HG03039 (cell line): ENCODE data around the gene PLCB1.
A peak's percentile ranks its signal among the peaks of the same experiment; 100 is the strongest.
"Not testable (repeated sequence)": the region's sequence is repeated elsewhere in the genome, so short reads cannot be mapped to it uniquely, and the experiment has no call there.

Experiments
- ATAC-seq: cut with Tn5 transposase; IDR thresholded peaks from one replicate; pipeline ENCODE4 v1.9.1; 2021; ENCODE audit warnings: mild to moderate bottlenecking, moderate library complexity; ENCODE audit not compliant: unreplicated experiment

Gene PLCB1

GRCh38 chr20:8131598-8132483 lies at the start of gene PLCB1:
PLCB1 (plus strand) TSS chr20:8132266; CDS start chr20:8132652, 386 bp downstream.
- peak; percentile 71 for ATAC-seq

- ATAC-seq, result no peak
Observed at GRCh38 chr20:8082989-8083388, 49.1 kb upstream of the PLCB1 start.

DNA sequence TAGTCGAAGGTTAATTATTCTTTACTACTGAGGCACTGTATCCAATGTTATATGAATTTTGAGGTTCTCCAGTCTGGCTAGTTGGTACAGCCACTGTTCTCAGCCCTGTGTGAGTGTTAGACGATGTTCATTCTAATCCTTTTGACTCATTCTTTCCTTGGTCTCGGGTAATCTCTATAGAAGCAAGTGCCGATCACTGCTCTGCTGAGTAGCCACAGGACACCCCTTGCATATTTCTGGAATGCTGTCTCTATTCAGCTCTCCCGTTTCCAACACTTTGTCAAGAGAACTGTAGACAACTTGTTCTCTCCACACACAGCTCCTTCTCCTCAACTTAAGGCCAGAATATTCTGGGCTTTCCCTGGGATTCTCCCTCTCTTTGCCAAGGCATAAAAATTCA lies 42.4 kb upstream of the PLCB1 start:
- ATAC-seq, result no peak

DNA sequence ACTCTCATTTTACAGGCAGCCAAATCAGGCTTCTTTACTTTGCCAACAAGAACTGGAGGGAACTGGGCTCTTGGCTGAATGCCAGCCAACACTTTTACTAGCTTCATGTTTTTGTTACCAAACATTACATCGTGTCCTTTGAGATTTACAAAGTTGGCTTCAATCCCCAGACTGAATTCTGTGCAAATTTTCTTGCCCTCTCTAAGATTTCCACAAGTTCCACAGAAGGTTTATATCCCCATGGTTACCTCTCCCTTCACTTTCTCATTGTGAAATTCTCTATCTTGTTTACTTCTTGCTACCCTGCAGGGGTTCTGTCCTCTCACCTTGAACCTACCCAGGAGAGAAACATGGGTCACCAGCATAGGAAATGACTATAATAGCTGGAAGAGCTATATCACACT lies 37.6 kb upstream of the PLCB1 start:
- ATAC-seq, result no peak

- no peak for ATAC-seq
Observed at GRCh38 chr20:8094850-8095249, 37.2 kb upstream of the PLCB1 start.

DNA sequence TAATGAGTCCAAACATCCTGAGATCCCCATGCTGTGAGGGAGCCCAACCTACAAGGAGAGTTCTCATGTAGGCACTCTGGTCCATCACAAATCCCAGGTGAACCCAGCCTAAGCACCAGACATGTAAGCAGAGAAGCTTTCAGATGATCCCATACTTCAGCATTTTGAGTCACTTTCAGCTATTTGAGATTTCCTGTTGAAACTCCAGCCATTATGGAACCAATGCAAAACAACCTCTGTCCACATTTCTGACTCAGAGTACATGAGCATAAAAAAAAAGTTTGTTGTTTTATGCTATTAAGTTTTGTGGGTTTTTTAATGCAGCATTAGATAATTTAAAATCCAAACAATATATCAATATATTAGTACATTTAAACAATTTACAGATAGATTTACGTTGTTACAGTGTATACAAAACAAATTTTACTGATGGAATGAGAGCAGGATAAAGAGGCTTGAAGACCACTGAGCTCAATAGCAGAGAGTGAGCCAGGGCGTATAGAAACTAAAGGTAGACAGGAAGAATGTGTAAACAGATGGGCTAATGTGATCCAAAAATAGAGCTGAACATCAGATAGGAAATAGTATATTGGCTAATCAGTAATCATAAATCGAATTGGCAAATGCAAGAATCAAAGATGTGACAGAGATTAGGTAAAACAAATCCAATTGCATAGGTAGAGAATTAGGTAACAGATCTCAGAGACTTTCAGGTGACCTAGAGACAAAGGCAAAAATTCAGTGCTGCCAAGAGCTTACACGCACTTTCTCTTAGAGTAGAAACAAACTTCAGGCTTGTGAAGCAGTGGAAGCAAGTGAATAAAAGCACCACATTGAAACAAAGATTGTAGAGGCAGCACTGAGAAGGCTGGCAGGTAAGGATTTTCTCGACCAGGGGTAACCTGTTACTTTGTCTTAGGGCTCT lies 36.2 kb upstream of the PLCB1 start:
- ATAC-seq, result no peak

- ATAC-seq, result no peak
Observed at GRCh38 chr20:8097307-8097706, 34.8 kb upstream of the PLCB1 start.

DNA sequence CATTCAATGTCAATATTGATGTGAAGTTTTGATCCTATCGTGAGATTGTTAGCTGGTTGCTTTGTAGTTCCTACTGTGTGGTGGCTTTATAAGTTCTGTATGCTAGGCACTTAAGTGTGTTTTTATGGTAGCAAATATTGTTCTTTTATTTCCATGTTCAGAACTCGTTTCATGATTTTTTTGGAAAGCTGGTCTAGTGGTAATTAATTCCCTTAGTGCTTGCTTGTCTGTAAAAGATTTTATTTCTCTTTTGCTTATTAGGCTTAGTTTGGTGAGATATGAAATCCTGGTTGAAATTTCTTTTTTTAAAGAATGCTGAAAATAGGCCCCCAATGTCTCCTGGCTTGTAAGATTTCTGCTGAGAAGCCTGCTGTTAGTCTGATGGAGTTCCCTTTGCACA lies 27.8 kb upstream of the PLCB1 start:
- no peak for ATAC-seq

DNA sequence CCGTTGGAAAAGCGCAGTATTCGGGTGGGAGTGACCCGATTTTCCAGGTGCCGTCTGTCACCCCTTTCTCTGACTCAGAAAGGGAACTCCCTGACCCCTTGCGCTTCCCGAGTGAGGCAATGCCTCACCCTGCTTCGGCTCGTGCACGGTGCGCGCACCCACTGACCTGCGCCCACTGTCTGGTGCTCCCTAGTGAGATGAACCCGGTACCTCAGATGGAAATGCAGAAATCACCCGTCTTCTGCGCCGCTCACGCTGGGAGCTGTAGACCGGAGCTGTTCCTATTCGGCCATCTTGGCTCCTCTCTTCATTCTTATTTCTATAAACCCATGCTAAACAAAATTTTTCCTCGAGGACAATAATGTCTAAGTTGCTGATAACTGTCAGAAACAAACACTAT lies 17.5 kb upstream of the PLCB1 start:
- ATAC-seq, result not testable (repeated sequence)

DNA sequence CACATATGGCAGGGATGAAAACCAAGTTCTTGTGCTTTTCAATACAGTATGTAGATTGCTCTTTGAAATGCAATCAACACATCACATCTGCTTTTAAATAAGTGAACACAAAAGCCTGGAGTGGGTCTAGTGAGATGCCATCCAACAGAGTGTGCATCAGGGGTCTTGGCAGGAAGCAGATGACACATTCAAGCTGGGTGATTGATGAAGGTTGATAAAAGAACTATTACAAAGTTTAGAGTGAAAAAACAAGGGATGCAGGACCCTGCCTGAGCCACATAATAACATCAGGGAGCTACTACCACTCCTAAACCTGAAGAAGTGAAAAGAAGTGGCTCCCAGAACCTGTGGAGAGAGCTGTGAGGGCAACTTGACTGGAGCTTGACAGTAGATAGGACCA lies 16.6 kb upstream of the PLCB1 start:
- no peak for ATAC-seq

DNA sequence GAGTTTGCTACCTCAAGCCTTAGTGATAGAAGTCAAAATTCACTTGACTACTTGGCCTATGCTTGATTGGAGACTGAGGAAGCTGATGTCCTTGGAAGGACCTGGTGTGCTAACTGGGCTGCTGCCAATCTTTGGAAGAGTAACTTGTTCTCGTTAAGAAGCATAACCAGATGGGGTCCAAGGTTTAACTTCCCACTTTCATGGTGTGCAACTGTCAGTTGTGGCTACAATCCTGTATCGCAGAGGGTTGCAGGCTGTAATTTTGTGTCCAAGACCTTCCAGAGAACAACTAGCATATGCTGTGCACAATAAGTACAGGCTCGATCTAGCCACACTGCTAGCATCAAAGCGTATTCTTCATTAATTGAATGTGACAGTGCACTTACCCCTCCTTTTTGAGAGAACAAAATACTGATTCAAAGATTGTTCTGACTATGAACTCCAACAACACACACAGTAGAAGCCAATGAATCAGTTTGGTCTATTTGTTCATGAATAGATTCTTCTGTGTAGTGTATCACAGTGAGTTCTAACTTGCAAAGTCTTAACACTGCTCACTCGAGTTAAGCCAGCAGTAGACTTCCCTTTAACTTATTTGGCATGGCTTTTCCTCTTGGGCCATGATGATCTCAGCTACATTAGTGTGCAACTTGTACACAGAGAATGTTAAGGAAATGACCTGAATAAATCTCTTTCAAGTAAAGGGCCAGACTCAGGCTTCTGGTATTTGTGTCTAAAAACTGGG lies 15.8 kb upstream of the PLCB1 start:
- no peak for ATAC-seq

DNA sequence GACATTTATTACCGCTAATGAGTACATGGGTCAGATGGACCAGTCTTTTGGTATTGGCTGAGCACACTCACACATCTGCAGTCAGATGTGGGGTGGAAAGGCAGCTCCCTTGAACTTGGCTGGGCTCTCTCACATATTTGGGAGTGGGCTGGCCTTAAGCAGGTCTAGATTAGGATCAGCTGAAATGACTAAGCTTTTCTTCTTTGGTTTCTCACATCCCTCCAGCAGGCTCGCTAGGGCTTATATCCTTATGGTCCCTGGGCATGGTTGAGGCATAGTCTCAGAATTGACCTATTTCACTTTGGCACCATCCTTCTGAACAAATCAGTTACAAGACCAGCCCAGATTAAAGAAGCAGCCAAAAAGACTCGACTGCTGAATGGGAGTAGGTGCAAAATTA lies 14.4 kb upstream of the PLCB1 start:
- ATAC-seq, result no peak

- no peak for ATAC-seq
Observed at GRCh38 chr20:8118039-8118438, 14.0 kb upstream of the PLCB1 start.

DNA sequence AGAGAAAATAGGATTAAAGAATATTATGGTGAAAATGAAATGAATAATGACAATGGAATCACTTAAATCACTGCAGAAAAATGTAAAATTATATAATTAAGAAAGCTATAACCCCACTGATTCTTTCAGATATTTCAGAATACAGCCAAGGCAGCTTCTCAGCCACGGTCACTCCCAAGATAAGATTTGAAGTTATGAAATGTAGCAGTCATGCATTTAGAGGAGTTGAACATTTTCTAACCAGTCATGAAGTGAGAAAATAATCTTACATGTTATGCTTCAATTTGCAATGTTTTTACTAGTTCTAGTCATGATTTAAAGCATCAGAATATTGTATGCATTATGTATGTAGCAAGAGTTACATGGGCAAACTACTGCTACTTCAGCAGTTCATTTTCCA lies 13.3 kb upstream of the PLCB1 start:
- no peak for ATAC-seq

DNA sequence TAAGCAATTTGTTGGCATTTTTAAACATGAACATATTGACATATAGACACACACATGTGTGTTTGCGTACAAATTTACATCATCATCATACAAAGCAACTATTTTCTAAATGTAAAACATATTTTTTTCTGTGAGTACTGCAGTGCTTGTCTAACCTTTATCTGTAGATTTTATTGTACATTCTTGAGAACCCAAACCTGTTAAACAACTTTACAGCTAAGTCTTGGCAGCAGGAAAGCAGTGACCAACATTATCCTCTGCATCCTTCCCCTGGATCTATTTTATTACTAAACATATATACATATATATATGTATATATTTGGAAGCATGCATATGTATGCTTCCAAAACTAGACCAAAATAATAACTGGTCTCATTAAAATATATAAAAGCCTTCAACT lies 10.4 kb upstream of the PLCB1 start:
- ATAC-seq, result no peak

DNA sequence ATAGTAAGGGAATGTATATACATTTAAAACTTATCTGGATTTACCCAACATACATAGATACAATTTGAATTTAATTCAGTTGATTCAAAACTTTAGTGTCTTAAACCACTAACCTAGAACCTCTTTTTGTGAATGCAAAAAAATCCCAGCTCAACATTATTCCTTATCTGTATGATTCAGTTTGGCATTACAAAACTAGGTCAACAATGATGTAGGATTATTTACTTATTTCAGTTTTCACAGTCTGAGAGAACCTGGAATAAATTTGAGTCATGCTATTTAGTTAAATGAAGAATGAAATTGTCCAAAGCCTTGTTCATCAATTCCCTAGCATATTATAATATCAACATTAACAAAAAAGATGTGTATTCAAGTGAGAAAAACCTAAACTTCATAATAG lies 7.4 kb upstream of the PLCB1 start:
- ATAC-seq, result no peak

DNA sequence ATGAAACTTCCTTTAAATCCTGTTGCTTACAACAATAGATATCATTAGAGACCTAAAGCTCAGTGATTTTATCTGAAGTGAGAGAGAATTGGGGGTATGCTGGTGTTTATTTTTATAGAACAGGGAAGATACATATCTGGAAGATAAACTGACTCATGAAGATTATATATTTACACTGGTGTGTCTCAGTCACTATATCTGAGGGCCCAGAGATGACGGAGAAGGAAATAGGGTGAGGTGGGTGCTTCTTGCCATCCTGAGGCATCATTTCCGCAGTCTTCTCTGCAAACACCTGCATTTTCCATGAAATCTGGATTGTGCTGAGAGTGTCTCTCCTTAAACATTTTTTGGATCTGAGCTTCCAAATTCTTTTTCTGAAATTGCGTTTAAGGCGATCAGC lies 5.9 kb upstream of the PLCB1 start:
- ATAC-seq, result no peak

DNA sequence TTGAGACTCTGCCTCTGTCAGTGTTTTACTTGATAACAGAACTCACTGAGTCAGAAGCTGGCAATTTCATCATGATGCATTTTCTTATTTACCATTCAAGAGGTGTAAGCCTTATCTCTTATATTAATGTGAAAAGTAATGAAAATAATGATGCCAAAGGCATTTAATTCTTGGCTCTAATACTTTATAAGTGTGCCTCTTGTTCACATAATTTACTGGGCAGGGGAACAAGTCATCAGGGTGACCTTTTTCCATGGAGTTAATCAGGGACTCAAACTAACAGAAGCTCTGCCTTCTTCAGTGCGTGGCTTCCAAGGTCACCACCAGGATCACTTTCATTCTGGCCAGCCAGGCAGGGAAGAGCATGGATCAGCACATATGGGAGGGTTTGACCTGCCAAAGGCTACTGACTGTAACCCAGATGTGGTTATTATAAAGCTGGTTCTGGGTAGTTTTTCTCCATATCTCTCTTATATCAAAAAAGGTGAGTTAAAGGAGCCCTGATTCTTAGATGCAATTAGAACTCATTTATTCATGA lies 5.2 kb upstream of the PLCB1 start:
- ATAC-seq, result no peak

DNA sequence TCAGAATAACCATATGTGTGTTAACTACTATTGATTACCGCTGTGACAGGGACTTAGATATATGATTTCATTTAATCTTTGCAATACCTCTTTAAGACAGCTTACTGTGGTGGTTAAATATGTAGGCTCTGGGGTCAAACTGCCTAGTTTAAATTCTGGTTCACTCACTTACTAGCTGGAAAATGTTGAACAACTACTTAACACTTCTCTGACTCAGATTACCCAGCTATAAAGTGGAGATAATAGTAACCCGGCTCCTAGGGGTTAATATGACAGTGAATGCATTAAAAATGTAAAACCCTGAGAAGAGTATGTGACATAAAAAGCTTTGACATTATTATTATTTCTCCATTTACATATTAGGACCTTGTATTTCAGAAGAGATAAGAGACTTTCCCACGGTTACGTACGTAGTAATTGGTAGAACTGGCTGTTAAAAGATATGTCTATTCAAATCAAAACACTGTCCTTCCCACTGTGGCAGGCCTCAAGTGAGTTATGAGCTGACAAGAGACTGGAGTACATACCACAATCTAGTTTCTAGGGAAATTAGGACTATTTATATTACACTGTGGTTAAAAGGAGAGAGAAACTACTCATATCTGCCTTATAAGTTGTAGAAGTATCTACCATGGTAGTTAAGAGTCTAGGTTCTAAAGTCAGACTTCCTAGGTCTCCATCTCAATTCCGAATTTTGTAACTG lies 4.4 kb upstream of the PLCB1 start:
- ATAC-seq, result peak; percentile 81
